GM12864 (cell line): ENCODE measurements around the gene BAX.
A peak's percentile ranks its signal among the peaks of the same experiment; 100 is the strongest.
"Not testable (repeated sequence)": the region's sequence is repeated elsewhere in the genome, so short reads cannot be mapped to it uniquely, and the experiment has no call there.

Experiments used
- DNase-seq: peaks from one replicate; pipeline ENCODE4 v3.0.0-alpha.2; 2011; ENCODE audit warnings: low read depth
- H3K4me3 ChIP-seq: 2 replicates; pipeline ENCODE4 v1.5.1; 2011; ENCODE audit warnings: mild to moderate bottlenecking, low read depth, low read length, control low read depth
- TF ChIP-seq, protein P1 (sequence below): IDR thresholded peaks from 2 replicates; pipeline ENCODE4 v1.5.1; 2011; ENCODE audit warnings: low read depth, mild to moderate bottlenecking, moderate library complexity, low read length, control low read depth, inconsistent platforms; ENCODE audit errors: missing control alignments

Gene BAX

DNA sequence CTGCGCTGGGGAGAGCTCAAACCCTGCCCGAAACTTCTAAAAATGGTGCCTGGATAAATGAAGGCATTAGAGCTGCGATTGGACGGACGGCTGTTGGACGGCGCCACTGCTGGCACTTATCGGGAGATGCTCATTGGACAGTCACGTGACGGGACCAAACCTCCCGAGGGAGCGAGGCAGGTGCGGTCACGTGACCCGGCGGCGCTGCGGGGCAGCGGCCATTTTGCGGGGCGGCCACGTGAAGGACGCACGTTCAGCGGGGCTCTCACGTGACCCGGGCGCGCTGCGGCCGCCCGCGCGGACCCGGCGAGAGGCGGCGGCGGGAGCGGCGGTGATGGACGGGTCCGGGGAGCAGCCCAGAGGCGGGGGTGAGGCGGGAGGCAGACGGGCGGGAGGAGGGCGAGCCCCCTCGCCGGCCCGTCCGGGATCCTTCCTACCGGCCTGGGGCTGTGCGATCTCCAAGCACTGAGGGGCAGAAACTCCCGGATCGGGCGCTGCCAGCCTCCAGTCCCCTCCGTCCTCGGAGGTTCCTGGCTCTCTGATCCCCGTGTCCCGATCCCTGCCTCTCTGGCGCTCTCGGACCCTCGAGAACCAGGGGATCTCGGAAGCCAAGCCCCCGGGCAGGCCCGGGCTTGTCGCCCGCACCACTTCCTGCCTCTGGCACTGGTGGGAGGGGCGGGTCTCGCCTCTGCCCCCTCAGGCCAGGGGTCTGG is at the start of gene BAX:
BAX (plus strand) TSS at position 281 of the 713 bp plus-strand sequence; CDS start at position 335, 54 bp downstream.
- peak within 1 kb of the TSS; percentile 80 for H3K4me3 ChIP-seq
- TF ChIP-seq, protein P1, sequence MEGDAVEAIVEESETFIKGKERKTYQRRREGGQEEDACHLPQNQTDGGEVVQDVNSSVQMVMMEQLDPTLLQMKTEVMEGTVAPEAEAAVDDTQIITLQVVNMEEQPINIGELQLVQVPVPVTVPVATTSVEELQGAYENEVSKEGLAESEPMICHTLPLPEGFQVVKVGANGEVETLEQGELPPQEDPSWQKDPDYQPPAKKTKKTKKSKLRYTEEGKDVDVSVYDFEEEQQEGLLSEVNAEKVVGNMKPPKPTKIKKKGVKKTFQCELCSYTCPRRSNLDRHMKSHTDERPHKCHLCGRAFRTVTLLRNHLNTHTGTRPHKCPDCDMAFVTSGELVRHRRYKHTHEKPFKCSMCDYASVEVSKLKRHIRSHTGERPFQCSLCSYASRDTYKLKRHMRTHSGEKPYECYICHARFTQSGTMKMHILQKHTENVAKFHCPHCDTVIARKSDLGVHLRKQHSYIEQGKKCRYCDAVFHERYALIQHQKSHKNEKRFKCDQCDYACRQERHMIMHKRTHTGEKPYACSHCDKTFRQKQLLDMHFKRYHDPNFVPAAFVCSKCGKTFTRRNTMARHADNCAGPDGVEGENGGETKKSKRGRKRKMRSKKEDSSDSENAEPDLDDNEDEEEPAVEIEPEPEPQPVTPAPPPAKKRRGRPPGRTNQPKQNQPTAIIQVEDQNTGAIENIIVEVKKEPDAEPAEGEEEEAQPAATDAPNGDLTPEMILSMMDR, result no peak
- DNase-seq, result peak; percentile 86

DNA sequence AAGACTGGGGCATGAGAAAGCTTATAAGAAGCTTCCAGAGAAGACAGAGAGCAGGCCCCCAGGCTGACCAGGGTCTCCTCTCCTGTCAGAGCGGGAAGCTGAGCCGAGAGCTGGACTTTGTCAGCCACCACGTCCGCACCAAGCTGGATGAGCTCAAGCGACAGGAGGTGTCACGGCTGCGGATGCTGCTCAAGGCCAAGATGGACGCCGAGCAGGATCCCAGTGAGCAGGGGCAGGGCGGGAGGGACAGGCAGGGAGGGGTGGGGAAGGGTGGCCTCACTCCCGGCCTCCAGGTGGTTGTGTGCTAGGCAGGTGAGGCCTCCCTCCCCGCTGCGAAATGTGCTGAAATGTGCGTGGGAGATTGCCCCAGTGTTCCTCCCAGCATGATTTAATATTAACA is 49.0 kb upstream of the BAX start:
- no peak overlapping the region for H3K4me3 ChIP-seq
- TF ChIP-seq, protein P1, result no peak
- DNase-seq, result no peak

DNA sequence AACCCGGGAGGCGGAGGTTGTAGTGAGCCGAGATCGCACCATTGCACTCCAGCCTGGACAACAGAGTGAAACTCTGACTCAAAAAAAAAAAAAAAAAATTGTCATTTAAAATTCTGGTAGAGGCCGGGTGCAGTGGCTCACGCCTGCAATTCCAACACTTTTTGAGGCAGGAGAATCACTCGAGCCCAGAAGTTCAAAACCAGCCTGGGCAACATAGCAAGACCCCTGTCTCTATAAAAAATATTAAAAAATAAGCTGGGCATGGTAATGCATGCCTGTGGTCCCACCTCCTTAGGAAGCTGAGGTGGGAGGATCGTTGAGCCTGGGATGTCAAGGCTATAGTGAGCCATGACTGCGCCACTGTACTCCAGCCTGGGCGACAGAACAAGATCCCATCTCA is 48.4 kb upstream of the BAX start:
- DNase-seq, result no peak
- TF ChIP-seq, protein P1, result no peak
- H3K4me3 ChIP-seq, result no peak overlapping the region

DNA sequence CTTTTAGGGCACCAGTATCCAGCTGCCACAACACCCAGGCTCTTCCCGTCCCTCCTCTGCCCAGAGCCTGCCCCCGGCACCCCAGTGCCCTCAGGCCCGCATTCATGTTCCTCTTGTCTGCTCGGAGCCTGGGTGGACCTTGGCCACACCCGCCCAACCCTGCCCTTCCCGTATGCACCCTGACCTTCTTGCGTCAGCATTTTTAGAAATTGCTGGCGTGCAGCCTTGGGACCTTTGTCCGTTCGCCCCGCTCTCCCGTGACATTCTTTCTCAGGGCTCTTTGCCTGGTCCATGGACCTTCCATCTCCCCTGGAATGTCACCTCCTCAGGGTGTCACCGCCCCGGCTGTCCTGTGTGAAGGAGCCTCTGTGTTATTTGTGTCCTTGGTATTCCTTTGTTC is 47.0 kb upstream of the BAX start:
- DNase-seq, result no peak
- no peak overlapping the region for H3K4me3 ChIP-seq
- TF ChIP-seq, protein P1, result no peak

DNA sequence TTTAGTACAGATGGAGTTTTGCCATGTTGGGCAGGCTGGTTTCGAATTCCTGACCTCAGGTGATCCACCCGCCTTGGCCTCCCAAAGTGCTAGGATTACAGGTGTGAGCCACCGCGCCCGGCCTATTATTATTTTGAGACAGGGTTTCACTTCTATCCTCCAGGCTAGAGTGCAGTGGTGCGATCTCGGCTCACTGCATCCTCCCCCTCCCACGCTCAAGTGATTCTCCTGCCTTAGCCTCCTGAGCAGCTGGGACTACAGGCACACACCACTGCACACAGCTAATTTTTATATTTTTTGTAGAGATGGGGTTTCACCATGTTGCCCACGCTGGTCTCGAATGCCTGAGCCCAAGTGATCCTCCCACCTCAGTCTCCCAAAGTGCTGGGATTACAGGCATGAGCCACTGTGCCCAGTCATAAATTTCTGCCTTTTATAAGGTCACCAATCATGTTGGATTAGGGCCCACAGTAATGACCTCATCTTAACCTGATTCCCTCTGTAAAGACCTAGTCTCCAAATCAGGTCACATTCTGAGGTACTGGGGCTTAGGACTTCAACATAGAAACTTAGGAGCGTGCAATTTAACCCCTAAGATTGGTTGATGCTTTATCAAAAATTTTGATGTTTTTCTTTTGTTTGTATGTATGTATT is 45.1 kb upstream of the BAX start:
- H3K4me3 ChIP-seq, DNase-seq: not testable (repeated sequence)

DNA sequence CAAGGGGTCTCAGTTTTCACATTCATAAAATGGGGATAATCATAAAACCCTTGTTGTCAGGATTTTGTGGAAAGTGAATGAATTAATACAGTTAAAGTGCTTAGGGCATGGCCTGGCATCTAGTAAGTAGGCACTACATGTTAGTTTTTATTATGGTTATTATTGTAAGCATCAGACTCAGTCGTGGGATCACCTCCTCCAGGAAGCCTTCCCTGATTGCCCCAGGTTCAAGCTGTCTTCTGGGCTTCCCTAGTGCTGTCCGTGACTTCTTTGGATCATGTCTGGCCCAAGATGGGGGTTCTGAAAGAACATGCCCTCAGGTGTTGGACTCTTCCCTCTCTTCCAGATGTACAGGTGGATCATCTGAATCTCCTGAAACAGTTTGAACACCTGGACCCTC is 43.9 kb upstream of the BAX start:
- TF ChIP-seq, protein P1, result no peak
- H3K4me3 ChIP-seq, result no peak overlapping the region
- DNase-seq, result no peak

DNA sequence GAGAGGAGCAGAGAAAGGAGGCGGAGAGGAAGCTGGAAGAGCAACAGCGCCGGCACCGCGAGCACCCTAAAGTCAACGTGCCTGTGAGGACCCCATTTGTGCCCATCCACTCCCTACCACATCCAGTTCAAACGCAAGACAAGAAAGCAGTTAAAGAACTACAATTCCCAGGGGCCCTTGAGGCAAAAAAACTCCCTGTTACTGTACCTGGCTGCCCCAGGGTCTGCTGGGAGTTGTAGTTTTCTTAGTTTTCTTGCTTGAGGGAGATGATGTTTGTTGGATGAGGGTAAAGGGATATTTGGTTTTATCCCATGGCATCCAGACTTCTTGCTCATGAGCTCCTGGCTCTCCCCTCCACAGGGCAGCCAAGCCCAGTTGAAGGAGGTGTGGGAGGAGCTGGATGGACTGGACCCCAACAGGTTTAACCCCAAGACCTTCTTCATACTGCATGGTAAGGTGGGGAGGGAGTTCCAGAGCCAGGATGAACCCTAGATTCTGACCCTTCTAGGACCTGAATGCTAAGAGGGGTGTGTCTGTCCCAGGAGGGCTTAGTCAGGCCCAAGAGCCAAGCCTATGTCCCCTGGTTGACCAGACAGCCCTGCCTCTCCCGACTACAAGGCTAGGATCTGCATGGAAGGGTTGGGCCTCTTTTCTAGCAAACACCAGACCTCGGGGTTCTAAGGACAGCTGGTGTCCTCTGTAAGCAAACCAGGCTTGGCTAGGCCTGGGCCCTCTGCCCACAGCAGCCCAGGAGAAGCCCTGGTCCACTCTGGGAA is 41.4 kb upstream of the BAX start:
- DNase-seq, result no peak
- H3K4me3 ChIP-seq, result no peak overlapping the region
- TF ChIP-seq, protein P1, result no peak
